Smooth muscle cell of the brain vasculature (primary cell): ENCODE results near the gene PPP1R3F.
"Not testable (repeated sequence)": the region's sequence is repeated elsewhere in the genome, so short reads cannot be mapped to it uniquely, and the experiment has no call there.

Experiments
- DNase-seq: peaks from one replicate; pipeline ENCODE4 v3.0.0-alpha.2; 2012; ENCODE audit warnings: low read depth, low spot score

Gene PPP1R3F

GRCh38 chrX:49272421-49272820 lies 2.8 kb downstream of the PPP1R3F start:
- DNase-seq, result no peak

GRCh38 chrX:49273181-49273727 lies 3.7 kb downstream of the PPP1R3F start:
- no peak for DNase-seq

- DNase-seq, result no peak
Measured at GRCh38 chrX:49276207-49276606, 6.6 kb downstream of the PPP1R3F start.

GRCh38 chrX:49276671-49277534 lies 7.3 kb downstream of the PPP1R3F start:
- DNase-seq, result no peak

GRCh38 chrX:49277535-49277830 lies 7.9 kb downstream of the PPP1R3F start:
- no peak for DNase-seq

GRCh38 chrX:49278081-49278480 lies 8.5 kb downstream of the PPP1R3F start:
- no peak for DNase-seq

- no peak for DNase-seq
Measured at GRCh38 chrX:49282647-49283011, 13.0 kb downstream of the PPP1R3F start.

GRCh38 chrX:49284212-49284611 lies 14.6 kb downstream of the PPP1R3F start:
- no peak for DNase-seq

GRCh38 chrX:49286136-49286535 lies 16.5 kb downstream of the PPP1R3F start:
- no peak for DNase-seq

GRCh38 chrX:49286581-49286980 lies 17.0 kb downstream of the PPP1R3F start:
- no peak for DNase-seq

GRCh38 chrX:49287665-49288064 lies 18.1 kb downstream of the PPP1R3F start:
- DNase-seq, result no peak

- DNase-seq, result no peak
Measured at GRCh38 chrX:49290215-49290614, 20.6 kb downstream of the PPP1R3F start.

- DNase-seq, result no peak
Measured at GRCh38 chrX:49291615-49292337, 22.2 kb downstream of the PPP1R3F start.

- no peak for DNase-seq
Measured at GRCh38 chrX:49292400-49293362, 23.1 kb downstream of the PPP1R3F start.

GRCh38 chrX:49299293-49299692 lies 29.7 kb downstream of the PPP1R3F start:
- not testable (repeated sequence) for DNase-seq

GRCh38 chrX:49300703-49301102 lies 31.1 kb downstream of the PPP1R3F start:
- DNase-seq, result no peak

GRCh38 chrX:49303346-49303745 lies 33.8 kb downstream of the PPP1R3F start, which contains the start of gene GAGE10:
TSS of gene GAGE10 (plus strand) at chrX:49303646. CDS start at chrX:49304860, 1,214 bp downstream.
- no peak for DNase-seq

- not testable (repeated sequence) for DNase-seq
Measured at GRCh38 chrX:49307775-49308174, 38.2 kb downstream of the PPP1R3F start.

- no peak for DNase-seq
Measured at GRCh38 chrX:49308604-49309269, 39.1 kb downstream of the PPP1R3F start.

GRCh38 chrX:49309401-49309981 lies 39.9 kb downstream of the PPP1R3F start:
- no peak for DNase-seq

- no peak for DNase-seq
Measured at GRCh38 chrX:49310371-49310770, 40.8 kb downstream of the PPP1R3F start.
